CD4-positive, alpha-beta T cell treated with Interleukin-4 for 4 hours (primary cell): ENCODE measurements around the gene NTRK1.

Experiments used
- DNase-seq: peaks from one replicate; pipeline ENCODE4 v3.0.0-alpha.2; 2020

Gene NTRK1

DNA sequence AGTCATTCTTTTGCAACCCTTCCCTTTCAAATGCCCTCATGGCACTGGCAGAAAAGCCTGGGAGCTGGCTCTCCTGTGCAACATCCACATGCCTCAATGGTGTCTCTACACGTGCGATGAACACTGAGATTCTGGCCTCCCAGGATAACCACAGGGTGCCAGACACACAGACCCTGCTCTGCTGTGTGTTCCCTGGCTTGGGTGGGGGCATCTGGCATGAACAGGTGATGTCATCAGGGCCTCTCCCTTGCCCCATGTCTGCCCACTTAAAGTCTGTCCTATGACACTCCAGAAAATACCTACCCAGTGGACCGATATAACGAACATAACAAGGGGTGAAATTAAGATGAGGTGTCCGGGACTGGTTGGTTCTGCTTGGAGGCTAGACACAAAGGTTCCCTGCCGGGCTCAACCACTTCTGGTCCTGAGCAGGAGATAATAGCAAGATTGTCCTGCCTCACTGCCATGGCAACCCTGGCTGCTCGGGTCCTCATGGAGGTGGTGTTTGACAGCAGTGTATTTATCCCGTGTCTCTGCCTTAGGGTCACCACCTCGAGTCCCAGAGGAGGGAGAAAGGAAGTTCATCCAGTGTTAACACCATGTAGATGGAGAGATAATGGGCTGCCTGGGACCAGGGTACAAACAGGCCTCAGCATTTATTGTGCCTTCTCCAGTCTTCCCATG, 21.1 kb upstream of the NTRK1 start:
- no peak for DNase-seq

- DNase-seq, result no peak
These were observed 20.3 kb upstream of the NTRK1 start for GRCh38 chr1:156840186-156840897.

DNA sequence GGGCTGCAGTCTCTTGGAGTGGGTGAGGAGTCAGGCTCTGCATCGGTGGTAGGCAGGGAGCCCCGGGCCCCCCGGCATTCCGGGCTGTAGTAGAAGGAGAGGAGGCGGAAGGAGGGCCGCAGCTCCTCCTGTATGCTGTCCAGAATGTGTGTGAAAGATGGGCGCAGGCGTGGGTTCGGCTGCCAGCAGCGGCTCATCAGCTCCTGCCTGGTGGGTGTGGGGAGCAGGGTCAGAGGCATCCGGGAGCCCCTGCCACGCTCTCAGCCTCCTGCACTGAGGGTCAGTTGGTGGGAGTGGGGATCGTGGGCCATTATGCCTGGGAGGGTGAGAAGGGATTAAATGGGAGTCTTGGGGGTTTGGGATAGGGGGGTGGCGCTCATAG, 19.8 kb upstream of the NTRK1 start:
- no peak for DNase-seq

GRCh38 chr1:156841295-156841855, 19.3 kb upstream of the NTRK1 start:
- no peak for DNase-seq

DNA sequence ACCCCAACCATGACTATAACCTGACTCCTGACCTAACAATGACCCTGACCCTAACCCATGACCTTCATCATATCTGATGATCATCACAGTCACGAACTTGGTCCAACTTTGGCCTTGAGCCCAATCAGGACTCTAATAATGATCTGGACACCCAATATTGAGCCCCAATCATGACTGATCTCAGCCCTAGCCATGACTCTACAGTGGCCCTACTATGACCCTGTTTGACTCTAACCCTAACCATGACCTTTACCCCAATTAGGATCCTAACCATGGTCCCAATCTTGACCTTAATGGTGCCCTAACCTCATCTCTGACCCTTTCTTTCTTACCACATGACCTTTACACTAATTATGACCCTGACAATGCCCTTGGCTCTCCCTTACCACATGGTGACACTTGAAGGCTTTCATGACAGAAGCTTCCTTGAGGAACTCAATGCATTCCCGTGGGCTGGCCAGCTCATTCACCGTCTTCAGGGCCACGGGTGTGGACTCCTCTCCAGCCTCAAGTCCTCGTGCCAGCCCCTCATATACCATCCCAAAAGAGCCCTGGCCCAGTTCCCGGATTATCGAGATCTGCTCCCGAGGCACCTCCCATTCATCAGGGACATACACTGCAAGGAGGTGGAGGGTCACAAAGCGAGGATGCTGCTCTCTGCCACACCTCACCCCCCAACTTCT, 17.9 kb upstream of the NTRK1 start:
- no peak for DNase-seq

- no peak for DNase-seq
These were observed 16.6 kb upstream of the NTRK1 start for GRCh38 chr1:156844102-156844501.

- DNase-seq, result no peak
These were observed 16.0 kb upstream of the NTRK1 start for GRCh38 chr1:156844638-156845037.

GRCh38 chr1:156845055-156845952, 15.4 kb upstream of the NTRK1 start:
- DNase-seq, result no peak

GRCh38 chr1:156845953-156846545, 14.6 kb upstream of the NTRK1 start:
- DNase-seq, result no peak

GRCh38 chr1:156846643-156847042, 14.0 kb upstream of the NTRK1 start:
- no peak for DNase-seq

DNA sequence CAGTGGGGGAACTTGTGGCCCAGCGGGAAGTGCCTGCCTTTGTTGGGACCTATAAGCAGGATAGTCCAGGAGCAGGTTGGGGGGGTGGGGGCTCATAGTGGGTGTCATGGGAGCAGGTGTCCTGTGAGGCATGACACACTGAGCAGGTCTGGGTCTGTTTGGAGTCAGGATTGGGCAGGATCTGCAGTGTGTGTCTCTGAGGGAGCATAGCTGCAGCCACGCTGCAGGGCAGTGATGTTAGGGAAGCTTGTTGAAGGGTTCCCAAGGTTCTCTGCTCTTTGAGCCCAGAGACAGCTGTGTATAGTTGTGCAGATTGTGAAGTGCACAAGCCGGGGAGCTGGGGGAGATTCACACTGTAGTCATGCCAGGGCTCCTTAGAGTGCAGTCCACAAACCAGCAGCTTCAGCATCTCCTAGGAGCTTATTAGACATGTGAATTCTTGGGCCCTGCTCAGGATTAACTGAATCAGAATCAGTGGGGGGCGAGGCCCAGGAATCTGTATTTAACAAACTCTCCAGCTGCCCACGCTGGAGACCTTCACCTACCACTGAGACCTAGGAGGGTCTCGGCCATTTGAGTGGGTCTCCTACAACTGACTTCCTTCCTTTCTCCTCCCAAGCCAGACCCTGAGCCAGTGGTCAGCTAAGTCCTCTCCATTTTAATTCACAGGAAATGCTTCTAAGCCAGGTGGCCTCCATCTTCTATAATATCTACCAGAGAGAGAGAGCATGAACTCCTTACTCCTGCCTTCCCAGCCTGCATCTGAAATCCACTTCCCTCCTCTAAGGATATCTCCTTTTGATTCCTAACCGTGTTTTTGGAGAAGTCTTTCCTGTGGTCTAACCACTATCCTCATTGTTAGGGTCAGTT, 12.8 kb upstream of the NTRK1 start:
- no peak for DNase-seq

GRCh38 chr1:156848461-156849150, 12.1 kb upstream of the NTRK1 start:
- DNase-seq, result peak; percentile 58

DNA sequence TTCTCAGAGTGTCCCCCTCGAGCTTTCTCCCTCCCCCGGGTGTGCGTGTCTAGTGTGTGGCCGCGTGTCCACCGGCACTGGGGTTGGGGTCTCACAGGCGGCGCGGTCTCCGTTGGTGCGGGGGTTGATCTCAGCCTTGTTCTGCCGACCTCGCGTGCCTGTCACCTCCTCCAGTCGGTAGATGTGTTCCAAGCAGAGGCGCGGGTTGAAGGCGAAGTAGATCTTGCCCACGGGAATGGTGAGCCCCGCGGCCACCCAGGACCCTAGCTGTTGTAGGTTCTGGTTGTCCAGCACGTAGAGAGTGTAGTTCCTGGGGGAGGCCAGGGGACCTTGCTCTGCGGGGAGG, 11.5 kb upstream of the NTRK1 start:
- DNase-seq, result no peak

DNA sequence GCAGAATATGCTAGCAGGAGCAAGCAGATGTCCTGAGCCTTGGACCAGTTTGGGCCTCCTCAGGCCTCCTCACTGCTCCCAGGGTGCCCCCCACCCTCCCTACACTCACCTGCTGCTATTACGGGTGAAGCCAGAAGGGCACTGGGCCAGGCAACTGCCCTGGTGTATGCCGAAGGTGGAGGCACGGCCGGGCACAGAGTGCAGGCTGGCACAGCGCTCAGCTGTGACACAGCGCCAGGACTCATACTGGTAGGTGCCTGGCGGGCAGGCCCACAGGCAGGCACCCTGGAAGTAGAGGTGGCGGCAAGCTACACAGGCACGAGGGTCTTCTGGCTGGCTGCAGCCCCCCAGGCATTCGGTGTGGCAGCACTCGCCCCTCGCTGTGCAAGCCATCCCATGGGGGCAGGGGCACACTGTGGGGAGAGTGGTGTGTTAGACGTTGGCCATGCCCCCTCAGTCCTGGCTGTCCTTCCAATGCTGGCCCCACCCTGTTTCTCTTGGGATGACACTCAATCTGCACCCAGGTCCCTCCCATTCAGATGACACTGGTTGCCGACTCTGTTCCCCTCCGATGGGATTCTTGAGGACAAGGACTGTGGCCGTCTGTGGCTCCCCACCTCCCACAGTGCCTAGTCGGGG, 8.8 kb upstream of the NTRK1 start:
- no peak for DNase-seq

DNA sequence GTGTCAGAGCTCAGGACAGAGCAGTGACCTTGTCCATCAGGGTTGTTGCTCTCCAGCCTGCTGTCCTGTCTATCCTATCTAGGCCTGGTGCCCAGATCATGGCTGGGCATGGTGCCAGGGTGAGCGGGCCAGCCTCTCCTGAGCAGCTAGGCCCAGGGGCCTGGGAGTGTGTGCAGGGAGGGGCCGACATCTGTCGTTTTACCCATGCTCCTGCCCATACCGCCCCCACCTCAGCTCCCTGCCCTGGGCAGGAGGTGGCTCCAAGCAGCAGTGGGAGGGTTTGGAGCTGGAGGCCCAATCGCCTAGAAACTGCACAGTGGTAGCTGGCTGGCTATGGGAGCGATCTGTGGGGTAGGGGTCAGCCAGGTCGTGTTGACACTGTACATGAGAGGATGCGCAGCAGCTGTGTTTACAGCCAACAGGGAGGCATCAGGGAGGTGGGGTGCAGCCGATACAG, 8.2 kb upstream of the NTRK1 start:
- DNase-seq, result no peak

- no peak for DNase-seq
These were observed 6.9 kb upstream of the NTRK1 start for GRCh38 chr1:156853761-156854160.

GRCh38 chr1:156854634-156855033, 6.0 kb upstream of the NTRK1 start:
- no peak for DNase-seq

- no peak for DNase-seq
These were observed 4.3 kb upstream of the NTRK1 start for GRCh38 chr1:156856282-156856785.

GRCh38 chr1:156857532-156857931, 3.1 kb upstream of the NTRK1 start:
- no peak for DNase-seq

DNA sequence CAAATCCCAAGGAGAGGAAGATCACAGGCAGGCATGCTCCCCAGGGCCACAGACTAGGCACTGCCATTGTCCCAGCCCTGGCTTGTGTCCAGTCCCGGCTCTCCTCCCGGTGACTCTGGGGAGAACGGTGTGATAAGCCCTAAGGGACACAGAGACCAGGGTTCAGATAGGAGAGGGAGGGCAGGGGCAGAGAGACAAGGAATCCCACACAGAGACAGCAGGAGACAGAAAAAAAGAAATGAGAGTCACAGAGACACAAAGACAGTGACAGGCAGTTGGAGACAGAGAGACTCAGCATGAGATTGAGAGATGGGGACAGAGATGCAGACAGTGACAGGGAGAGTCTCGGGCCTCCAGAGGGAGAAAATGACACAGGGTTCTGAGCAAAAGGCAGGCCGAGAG, 2.1 kb upstream of the NTRK1 start:
- no peak for DNase-seq
